MG63 (cell line): ENCODE data around the gene MSLN. TPM values are rescaled to one million over a fixed set of nuclear protein-coding genes. Genes with fewer than 3 reads are reported as not detected.

Experiments used
- DNase-seq: peaks from one replicate; pipeline ENCODE4 v3.0.0-alpha.2; 2020
- H3K27me3 ChIP-seq: fragments of 250-450 bp; sonication (Bioruptor Pico); 2 replicates; pipeline ENCODE4 v1.5.1; 2020; ENCODE audit warnings: mild to moderate bottlenecking, moderate library complexity
- H3K36me3 ChIP-seq: fragments of 250-450 bp; sonication (Bioruptor Pico); 2 replicates; pipeline ENCODE4 v1.5.1; 2020; ENCODE audit warnings: mild to moderate bottlenecking, moderate library complexity
- H3K4me3 ChIP-seq: fragments of 250-450 bp; sonication (Bioruptor Pico); 2 replicates; pipeline ENCODE4 v1.5.1; 2020; ENCODE audit warnings: mild to moderate bottlenecking, moderate library complexity
- H3K9me3 ChIP-seq: fragments of 250-450 bp; sonication (Bioruptor Pico); 2 replicates; pipeline ENCODE4 v1.5.1; 2020; ENCODE audit warnings: mild to moderate bottlenecking, moderate library complexity
- total RNA-seq: library from RNA; depleted of rRNA; stranded (reverse); fragments of >200 nt; shearing (Covaris generic); gene quantifications from 2 replicates; pipeline ENCODE4 v1.2.3, GENCODE V29; 2014; ENCODE audit warnings: low replicate concordance

The MSLN gene
- total RNA-seq, 1 experiment from 2014 or later, result not detected

- H3K27me3 ChIP-seq, result no peaks in the 10 kb centered on the region
- no peak overlapping the region for H3K4me3 ChIP-seq
- H3K9me3 ChIP-seq, result no peaks in the 10 kb centered on the region
- no peak for DNase-seq
- H3K36me3 ChIP-seq, result no peaks in the 10 kb centered on the region
These were observed 2.2 kb downstream of the MSLN start for GRCh38 chr16:762595-763268.

- DNase-seq, result no peak
- no peaks in the 10 kb centered on the region for H3K9me3 ChIP-seq
- H3K27me3 ChIP-seq, result no peaks in the 10 kb centered on the region
- H3K36me3 ChIP-seq, result no peaks in the 10 kb centered on the region
- no peak overlapping the region for H3K4me3 ChIP-seq
These were observed 3.0 kb downstream of the MSLN start for GRCh38 chr16:763369-764183.

- H3K9me3 ChIP-seq, result no peaks in the 10 kb centered on the region
- H3K27me3 ChIP-seq, result no peaks in the 10 kb centered on the region
- DNase-seq, result no peak
- no peak overlapping the region for H3K4me3 ChIP-seq
- no peaks in the 10 kb centered on the region for H3K36me3 ChIP-seq
These were observed 3.7 kb downstream of the MSLN start for GRCh38 chr16:764184-764750.

GRCh38 chr16:764848-765487 lies 4.4 kb downstream of the MSLN start:
- no peak overlapping the region for H3K4me3 ChIP-seq
- no peaks in the 10 kb centered on the region for H3K36me3 ChIP-seq
- DNase-seq, result no peak

GRCh38 chr16:765488-765865 lies 4.9 kb downstream of the MSLN start:
- Histone ChIP-seq H3K27me3 (no peaks in the 10 kb centered on the region), H3K9me3 (no peaks in the 10 kb centered on the region), H3K36me3 (no peaks in the 10 kb centered on the region), H3K4me3 (no peak overlapping the region)
- DNase-seq, result no peak

More at GRCh38 chr16:764848-765487, 4.4 kb downstream of the MSLN start:
- no peaks in the 10 kb centered on the region for H3K9me3 ChIP-seq
- H3K27me3 ChIP-seq, result no peaks in the 10 kb centered on the region

GRCh38 chr16:766008-766819 lies 5.7 kb downstream of the MSLN start:
- Histone ChIP-seq H3K4me3 (no peak overlapping the region), H3K36me3 (no peaks in the 10 kb centered on the region), H3K27me3 (no peaks in the 10 kb centered on the region), H3K9me3 (no peaks in the 10 kb centered on the region)
- DNase-seq, result no peak

GRCh38 chr16:766820-767640 lies 6.5 kb downstream of the MSLN start:
- DNase-seq, result no peak
- H3K27me3 ChIP-seq, result no peaks in the 10 kb centered on the region
- no peak overlapping the region for H3K4me3 ChIP-seq

GRCh38 chr16:767743-768235 lies 7.3 kb downstream of the MSLN start:
- no peak overlapping the region for H3K4me3 ChIP-seq
- H3K36me3 ChIP-seq, result no peaks in the 10 kb centered on the region
- H3K9me3 ChIP-seq, result no peaks in the 10 kb centered on the region
- DNase-seq, result no peak
- no peaks in the 10 kb centered on the region for H3K27me3 ChIP-seq

More at GRCh38 chr16:766820-767640, 6.5 kb downstream of the MSLN start:
- Histone ChIP-seq H3K9me3 (no peaks in the 10 kb centered on the region), H3K36me3 (no peaks in the 10 kb centered on the region)

GRCh38 chr16:768428-768827 lies 7.9 kb downstream of the MSLN start:
- H3K27me3 ChIP-seq, result no peaks in the 10 kb centered on the region
- H3K9me3 ChIP-seq, result no peaks in the 10 kb centered on the region
- no peak for DNase-seq
- no peak overlapping the region for H3K4me3 ChIP-seq
- H3K36me3 ChIP-seq, result no peaks in the 10 kb centered on the region

GRCh38 chr16:769184-769784 lies 8.8 kb downstream of the MSLN start:
- no peaks in the 10 kb centered on the region for H3K27me3 ChIP-seq
- no peaks in the 10 kb centered on the region for H3K9me3 ChIP-seq
- no peak overlapping the region for H3K4me3 ChIP-seq
- DNase-seq, result no peak
- no peaks in the 10 kb centered on the region for H3K36me3 ChIP-seq

GRCh38 chr16:769934-770333 lies 9.4 kb downstream of the MSLN start:
- H3K27me3 ChIP-seq, result no peaks in the 10 kb centered on the region
- DNase-seq, result no peak
- H3K36me3 ChIP-seq, result no peaks in the 10 kb centered on the region
- no peaks in the 10 kb centered on the region for H3K9me3 ChIP-seq
- no peak overlapping the region for H3K4me3 ChIP-seq

- Histone ChIP-seq H3K36me3 (no peaks in the 10 kb centered on the region), H3K4me3 (no peak overlapping the region)
These were observed 9.9 kb downstream of the MSLN start for GRCh38 chr16:770411-770810.

GRCh38 chr16:772959-773358 lies 12.4 kb downstream of the MSLN start:
- Histone ChIP-seq H3K4me3 (no peak overlapping the region), H3K27me3 (peaks cover 3% of the 10 kb centered on the region; the same call in 1 of the 2 replicates), H3K9me3 (no peaks in the 10 kb centered on the region), H3K36me3 (no peaks in the 10 kb centered on the region)
- DNase-seq, result no peak

More at GRCh38 chr16:770411-770810, 9.9 kb downstream of the MSLN start:
- Histone ChIP-seq H3K9me3 (no peaks in the 10 kb centered on the region), H3K27me3 (no peaks in the 10 kb centered on the region)
- no peak for DNase-seq

GRCh38 chr16:774086-775001 lies 13.8 kb downstream of the MSLN start:
- no peak for DNase-seq
- Histone ChIP-seq H3K27me3 (peaks cover 5% of the 10 kb centered on the region), H3K9me3 (no peaks in the 10 kb centered on the region), H3K4me3 (no peak overlapping the region), H3K36me3 (no peaks in the 10 kb centered on the region)
